GM12878 (cell line): ENCODE data around the gene TLK2. TPM values are rescaled to one million over a fixed set of nuclear protein-coding genes. Genes with fewer than 3 reads are reported as not detected.

Source experiments
- ATAC-seq: fragments of 200-7000 bp; cut with Tn5 transposase; 3 replicates; pipeline ENCODE4 v1.9.1; 2020; ENCODE audit warnings: mild to moderate bottlenecking, moderate library complexity
- BruUV-seq: library from RNA; stranded (reverse); fragments of 400-500 nt; replicated peaks from 2 replicates; lab custom pipeline; 2021; lab: Mats Ljungman, UMichigan
- CTCF ChIA-PET: fragments of 300-600 bp; sonication (Branson Sonifier 250); formaldehyde crosslinking; extraction: SDS; loops from one replicate; lab custom pipeline; 2021; ENCODE audit warnings: inconsistent platforms; lab: Yijun Ruan, JAX
- POLR2A ChIA-PET: fragments of 350-600 bp; formaldehyde crosslinking; extraction: SDS; loops from one replicate; lab custom pipeline; 2021; ENCODE audit warnings: inconsistent platforms; lab: Charles Lee
- RAD21 ChIA-PET: fragments of 300-600 bp; sonication (Branson Sonifier 250); formaldehyde crosslinking; loops from one replicate; lab custom pipeline; 2023; ENCODE audit warnings: antibody characterized with exemption; ENCODE audit not compliant: unreplicated experiment; lab: Charles Lee
- SMC1A ChIA-PET: fragments of 300-600 bp; sonication (Branson Sonifier 250); formaldehyde crosslinking; loops from one replicate; lab custom pipeline; 2023; ENCODE audit not compliant: unreplicated experiment, uncharacterized antibody; lab: Charles Lee
- DNase-seq: peaks from one replicate; pipeline ENCODE4 v3.0.0-alpha.2; 2011; ENCODE audit warnings: low read depth, low spot score
- FAIRE-seq: peaks from 3 replicates; lab custom pipeline; 2011; peaks lifted over from hg19 to GRCh38; lab: Jason Lieb, UNC
- H2AFZ ChIP-seq: 2 replicates; pipeline ENCODE4 v1.6.0; 2011; ENCODE audit warnings: low read depth, low read length, control low read depth; ENCODE audit not compliant: control insufficient read depth
- H3K27ac ChIP-seq: 2 replicates; pipeline ENCODE4 v1.5.1; 2011; ENCODE audit warnings: control low read depth; ENCODE audit not compliant: control insufficient read depth, insufficient read depth
- H3K27me3 ChIP-seq, 2 experiments: replicated peaks in 1 of 2; 2 replicates each; pipeline versions ENCODE4 v1.6.0 to v1.6.1; 2011; ENCODE audit warnings: low read length in 1 of 2; ENCODE audit not compliant: control insufficient read depth in 2 of 2, insufficient read depth in 2 of 2
- H3K36me3 ChIP-seq, 2 experiments: 2 replicates each; pipeline ENCODE4 v1.5.1; 2011; ENCODE audit warnings: low read length in 1 of 2; ENCODE audit not compliant: control insufficient read depth in 2 of 2, insufficient read depth in 2 of 2
- H3K4me1 ChIP-seq: 2 replicates; pipeline ENCODE4 v1.6.1; 2011; ENCODE audit warnings: mild to moderate bottlenecking, low read length, moderate library complexity, mixed read lengths; ENCODE audit not compliant: control insufficient read depth, insufficient read depth
- H3K4me2 ChIP-seq: 2 replicates; pipeline ENCODE4 v1.6.0; 2011; ENCODE audit warnings: control low read depth; ENCODE audit not compliant: control insufficient read depth, insufficient read depth
- H3K4me3 ChIP-seq: fragments of 200-600 bp; sonication (generic); 2 replicates; pipeline ENCODE4 v1.5.1; 2016
- H3K79me2 ChIP-seq: 2 replicates; pipeline ENCODE4 v1.6.0; 2011; ENCODE audit warnings: low read length; ENCODE audit not compliant: control insufficient read depth, insufficient read depth
- H3K9ac ChIP-seq: 2 replicates; pipeline ENCODE4 v1.8.0; 2011; ENCODE audit warnings: low read length, control low read depth, mixed read lengths; ENCODE audit not compliant: control insufficient read depth, insufficient read depth
- H3K9me3 ChIP-seq: replicated peaks from 3 replicates; pipeline ENCODE4 v1.5.1; 2011; ENCODE audit warnings: mild to moderate bottlenecking, low read length; ENCODE audit not compliant: control insufficient read depth, insufficient read depth
- H4K20me1 ChIP-seq: 2 replicates; pipeline ENCODE4 v1.6.0; 2011; ENCODE audit not compliant: control insufficient read depth, insufficient read depth
- BACH1 ChIP-seq: fragments of 450-650 bp; IDR thresholded peaks from 2 replicates; pipeline ENCODE4 v1.6.1; 2017; ENCODE audit warnings: mild to moderate bottlenecking, borderline replicate concordance
- BMI1 ChIP-seq: fragments of 450-650 bp; IDR thresholded peaks from 2 replicates; pipeline ENCODE4 v1.6.1; 2016; ENCODE audit warnings: mild to moderate bottlenecking, moderate library complexity, borderline replicate concordance
- CREB1 ChIP-seq: IDR thresholded peaks from 2 replicates; pipeline ENCODE4 v1.6.1; 2012; ENCODE audit warnings: low read depth, mild to moderate bottlenecking, inconsistent platforms
- GATAD2B ChIP-seq: fragments of 450-650 bp; conservative IDR thresholded peaks from 2 replicates; pipeline ENCODE4 v1.6.1; 2017; ENCODE audit warnings: low read depth, mild to moderate bottlenecking, moderate library complexity
- IKZF2 ChIP-seq, 2 experiments: fragments of 450-650 bp; IDR thresholded peaks; 2 replicates each; pipeline ENCODE4 v1.6.1; 2017; ENCODE audit warnings: mild to moderate bottlenecking in 2 of 2, moderate library complexity in 2 of 2
- IRF3 ChIP-seq: fragments of 450-650 bp; IDR thresholded peaks from 2 replicates; pipeline ENCODE4 v1.6.1; 2014; ENCODE audit warnings: mild to moderate bottlenecking
- LARP7 ChIP-seq: fragments of 450-650 bp; IDR thresholded peaks from 2 replicates; pipeline ENCODE4 v1.6.1; 2017; ENCODE audit warnings: mild to moderate bottlenecking
- NBN ChIP-seq: fragments of 450-650 bp; IDR thresholded peaks from 2 replicates; pipeline ENCODE4 v1.6.1; 2016
- NFIC ChIP-seq: IDR thresholded peaks from 2 replicates; pipeline ENCODE4 v1.6.1; 2012; ENCODE audit warnings: low read depth, mild to moderate bottlenecking, inconsistent platforms, low read length, moderate library complexity
- NR2C1 ChIP-seq: fragments of 450-650 bp; IDR thresholded peaks from 2 replicates; pipeline ENCODE4 v1.6.1; 2017; ENCODE audit warnings: antibody characterized with exemption, mild to moderate bottlenecking, moderate library complexity
- NR2C2 ChIP-seq: IDR thresholded peaks from 2 replicates; pipeline ENCODE4 v1.6.1; 2011; ENCODE audit warnings: borderline replicate concordance, low read depth; ENCODE audit not compliant: control insufficient read depth, insufficient read length
- NR2F1 ChIP-seq: fragments of 450-650 bp; conservative IDR thresholded peaks from 2 replicates; pipeline ENCODE4 v1.6.1; 2017; ENCODE audit warnings: mild to moderate bottlenecking
- NRF1 ChIP-seq: conservative IDR thresholded peaks from 2 replicates; pipeline ENCODE4 v1.6.1; 2011; ENCODE audit warnings: mild to moderate bottlenecking, low read depth, low read length, improper control_type of control experiment
- PKNOX1 ChIP-seq: fragments of 450-650 bp; IDR thresholded peaks from 2 replicates; pipeline ENCODE4 v1.6.1; 2016; ENCODE audit warnings: mild to moderate bottlenecking
- RFX5 ChIP-seq: IDR thresholded peaks from 2 replicates; pipeline ENCODE4 v1.6.1; 2011; ENCODE audit warnings: low read depth, low read length, improper control_type of control experiment
- SMAD1 ChIP-seq: fragments of 450-650 bp; IDR thresholded peaks from 2 replicates; pipeline ENCODE4 v1.6.1; 2018; ENCODE audit warnings: mild to moderate bottlenecking, low read depth; ENCODE audit not compliant: partially characterized antibody
- TBL1XR1 ChIP-seq: IDR thresholded peaks from 2 replicates; pipeline ENCODE4 v1.6.1; 2012; ENCODE audit warnings: low read depth, low read length, improper control_type of control experiment
- WRNIP1 ChIP-seq: IDR thresholded peaks from 2 replicates; pipeline ENCODE4 v1.6.1; 2011; ENCODE audit warnings: low read depth, low read length, improper control_type of control experiment, borderline replicate concordance
- ZNF274 ChIP-seq: IDR thresholded peaks from one replicate; pipeline ENCODE4 v1.8.0; 2011; ENCODE audit not compliant: insufficient read length, insufficient read depth
- WGBS: methylation state at CpG from one replicate; pipeline ENCODE4 v1.1.6; 2016; ENCODE audit warnings: low lambda C conversion rate; ENCODE audit not compliant: insufficient replicate concordance, insufficient coverage; ENCODE audit errors: missing lambda C conversion rate; 5-methylcytosine and 5-hydroxymethylcytosine counted together
- in situ Hi-C: fragments of 300-500 bp; cut with MboI; formaldehyde crosslinking; loops from 9 replicates; pipeline ENCODE4 v1.14.3; 2018; ENCODE audit warnings: mixed read lengths
- intact Hi-C: fragments of 100-400 bp; cut with micrococcal nuclease; formaldehyde crosslinking; loops from one replicate; pipeline ENCODE4 v1.14.2; 2022; ENCODE audit not compliant: unreplicated experiment
- polyA plus RNA-seq, 11 experiments: library from polyadenylated mRNA; depleted of rRNA in 4 of 11; unstranded in 6 of 11; stranded (reverse) in 5 of 11; fragments of >200 nt; fragmentation: Nextera tagmentation in 4 of 11; fragmentation: Illumina TruSeq in 1 of 11; extraction: Ambion mirVana in 4 of 11; extraction: Trizol in 1 of 11; gene quantifications; 1 replicate in 1 of 11; 2 replicates in 10 of 11; pipeline versions ENCODE4 v1.2.1 to v1.2.3, GENCODE V29; 2011 to 2016; ENCODE audit warnings: inconsistent platforms in 2 of 11, missing spikeins in 2 of 11, low read depth in 1 of 11
- total RNA-seq, 4 experiments: library from RNA; depleted of rRNA in 3 of 4; stranded (reverse); fragments of >200 nt in 3 of 4; fragmentation: Illumina TruSeq in 1 of 4; extraction: Trizol in 1 of 4; gene quantifications; 2 replicates each; pipeline versions ENCODE4 v1.2.1 to v1.2.3, GENCODE V29; 2013 to 2021
- TF ChIP-seq, protein P1 (sequence below): fragments of 450-650 bp; IDR thresholded peaks from 2 replicates; pipeline ENCODE4 v1.6.1; 2018; ENCODE audit warnings: borderline replicate concordance, mild to moderate bottlenecking; ENCODE audit not compliant: partially characterized antibody

Gene TLK2
- total and polyA plus RNA-seq, 10 of the 15 experiments (the other 5 are each of a cell fraction or from before 2014, with no cell fraction given), result 12.1 to 51.2 (median 27.5) TPM

GRCh38 chr17:62648251-62648955 is 169.8 kb downstream of the TLK2 start:
- Histone ChIP-seq H3K9me3 (no peaks in the 10 kb centered on the region), H3K27ac (no peak overlapping the region), H3K79me2 (no peaks in the 10 kb centered on the region), H3K4me1 (peaks cover 10% of the 10 kb centered on the region), H3K36me3 (no peaks in the 10 kb centered on the region), H3K9ac (no peak overlapping the region), H3K27me3 (no peaks in the 10 kb centered on the region), H4K20me1 (no peaks in the 10 kb centered on the region), H3K4me3 (no peak overlapping the region), H3K4me2 (no peak overlapping the region), H2AFZ (no peak overlapping the region)
- in situ Hi-C loops (no loop called here), intact Hi-C loops (no loop called here)
- DNase-seq, result no peak
- ChIA-PET CTCF (no interaction called here), POLR2A (no interaction called here), RAD21 (no interaction called here), SMC1A (no interaction called here)
- WGBS, result 65% methylated on average over 15 of the region's 15 CpGs
- no TSS peak for BruUV-seq
- TF ChIP-seq NFIC (no peak), IRF3 (no peak), IKZF2 (IDR thresholded peaks at IDR 0.05) (no peak), CREB1 (no peak), RFX5 (no peak), NR2F1 (no peak), BACH1 (no peak), PKNOX1 (no peak), NBN (no peak), BMI1 (no peak), SMAD1 (no peak), TBL1XR1 (no peak), NR2C1 (no peak), NRF1 (no peak), WRNIP1 (no peak), LARP7 (no peak), ZNF274 (no peak), GATAD2B (no peak), NR2C2 (no peak)
- TF ChIP-seq, protein P1, sequence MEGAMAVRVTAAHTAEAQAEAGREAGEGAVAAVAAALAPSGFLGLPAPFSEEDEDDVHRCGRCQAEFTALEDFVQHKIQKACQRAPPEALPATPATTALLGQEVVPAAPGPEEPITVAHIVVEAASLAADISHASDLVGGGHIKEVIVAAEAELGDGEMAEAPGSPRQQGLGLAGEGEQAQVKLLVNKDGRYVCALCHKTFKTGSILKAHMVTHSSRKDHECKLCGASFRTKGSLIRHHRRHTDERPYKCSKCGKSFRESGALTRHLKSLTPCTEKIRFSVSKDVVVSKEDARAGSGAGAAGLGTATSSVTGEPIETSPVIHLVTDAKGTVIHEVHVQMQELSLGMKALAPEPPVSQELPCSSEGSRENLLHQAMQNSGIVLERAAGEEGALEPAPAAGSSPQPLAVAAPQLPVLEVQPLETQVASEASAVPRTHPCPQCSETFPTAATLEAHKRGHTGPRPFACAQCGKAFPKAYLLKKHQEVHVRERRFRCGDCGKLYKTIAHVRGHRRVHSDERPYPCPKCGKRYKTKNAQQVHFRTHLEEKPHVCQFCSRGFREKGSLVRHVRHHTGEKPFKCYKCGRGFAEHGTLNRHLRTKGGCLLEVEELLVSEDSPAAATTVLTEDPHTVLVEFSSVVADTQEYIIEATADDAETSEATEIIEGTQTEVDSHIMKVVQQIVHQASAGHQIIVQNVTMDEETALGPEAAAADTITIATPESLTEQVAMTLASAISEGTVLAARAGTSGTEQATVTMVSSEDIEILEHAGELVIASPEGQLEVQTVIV, result no peak
- FAIRE-seq, result no peak
- ATAC-seq, result no peak
